Kidney capillary endothelial cell (primary cell): ENCODE measurements around the gene CCNH.

ENCODE experiments used
- DNase-seq: peaks from one replicate; pipeline ENCODE4 v3.0.0-alpha.2; 2018; ENCODE audit warnings: low spot score

CCNH gene

DNA sequence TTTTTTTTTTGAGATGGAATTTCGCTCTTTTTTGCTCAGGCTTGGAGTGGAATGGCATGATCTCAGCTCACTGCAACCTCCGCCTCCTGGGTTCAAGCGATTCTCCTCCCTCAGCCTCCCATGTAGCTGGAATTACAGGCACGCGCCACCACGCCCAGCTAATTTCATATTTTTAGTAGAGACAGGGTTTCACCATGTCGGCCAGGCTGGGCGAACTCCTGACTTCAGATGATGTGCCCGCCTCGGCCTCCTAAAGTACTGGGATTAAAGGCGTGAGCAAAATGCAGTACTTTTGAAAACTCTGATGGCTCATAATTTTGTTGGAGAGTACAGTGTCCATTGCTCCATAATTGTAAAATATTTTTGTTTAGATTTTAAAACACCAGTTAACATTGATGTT lies 52.6 kb downstream of the CCNH start:
- no peak for DNase-seq

DNA sequence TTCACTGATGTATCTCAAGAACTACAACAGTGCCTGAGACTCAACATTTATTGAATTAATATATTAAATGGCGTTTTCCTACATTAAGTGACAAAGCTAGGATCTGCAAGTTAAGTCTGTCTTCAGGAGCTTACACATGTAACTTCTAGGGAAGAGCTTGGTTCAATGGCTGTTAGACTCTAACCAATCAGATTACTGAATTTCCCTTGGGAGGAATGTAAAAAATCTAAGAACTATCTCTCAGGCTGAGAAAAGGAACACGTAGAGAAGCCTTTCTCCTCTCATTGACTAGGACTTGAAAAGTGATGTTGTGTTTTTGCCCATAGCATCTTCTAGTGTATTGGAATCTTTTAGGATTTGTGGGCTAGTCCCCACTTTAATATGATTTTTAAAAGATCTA lies 53.6 kb downstream of the CCNH start:
- DNase-seq = no peak

DNA sequence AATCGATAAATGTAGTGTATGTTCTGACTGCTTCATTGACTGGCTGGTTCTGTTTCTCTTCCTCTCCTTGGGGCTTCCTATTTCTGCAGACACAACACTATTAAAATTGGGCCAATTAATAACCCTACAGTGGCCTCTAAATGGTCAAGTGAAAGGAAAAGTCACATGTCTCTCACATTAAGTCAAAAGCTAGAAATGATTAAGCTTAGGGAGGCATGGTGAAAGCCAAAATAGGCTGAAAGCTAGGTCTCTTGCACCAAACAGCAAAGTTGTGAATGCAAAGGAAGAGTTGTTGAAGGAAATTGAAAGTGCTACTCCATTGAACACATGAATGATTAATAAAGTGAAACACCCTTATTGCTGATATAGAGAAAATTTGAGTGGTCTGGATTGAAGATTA lies 58.2 kb downstream of the CCNH start:
- no peak for DNase-seq

DNA sequence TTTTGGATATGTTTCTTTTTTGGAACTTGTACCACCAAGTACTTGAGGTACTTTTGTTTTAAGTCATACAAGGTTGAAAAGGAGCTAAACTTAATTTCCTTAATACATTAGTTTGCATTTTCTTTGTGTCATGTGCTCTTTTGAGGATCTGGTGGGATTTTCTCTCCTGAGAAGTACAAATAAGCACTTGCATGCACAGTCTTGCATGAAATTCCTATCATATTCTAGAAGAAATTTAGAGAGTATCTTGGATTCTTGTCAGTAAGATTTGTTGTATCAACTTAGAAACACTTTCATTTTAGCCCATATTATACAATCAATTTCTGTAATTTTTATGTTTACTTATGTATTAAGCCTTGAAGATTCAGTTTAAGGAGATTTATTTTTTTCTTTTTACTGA lies 64.9 kb downstream of the CCNH start:
- no peak for DNase-seq

DNA sequence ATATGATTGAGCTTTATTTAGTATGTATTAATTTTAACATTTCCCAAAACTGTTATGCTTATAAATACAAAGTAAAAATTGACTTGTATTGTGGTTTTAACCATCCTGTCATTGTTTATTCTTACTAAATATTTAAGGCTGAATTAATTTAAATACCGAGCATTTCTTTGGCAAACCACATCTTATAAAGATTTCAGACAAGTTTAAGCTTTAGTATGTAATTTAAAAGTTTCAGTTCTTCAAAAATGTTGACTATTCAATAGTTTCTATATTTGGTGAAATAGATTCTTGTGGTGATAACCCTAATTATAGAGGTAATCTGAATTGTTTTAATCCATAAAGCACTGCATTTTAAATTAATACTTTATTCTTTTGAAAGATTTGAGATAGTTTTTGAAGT lies 65.5 kb downstream of the CCNH start:
- DNase-seq = no peak
